Measurements from ENCODE around the gene ITIH3. TPM values are rescaled to one million over a fixed set of nuclear protein-coding genes. Genes with fewer than 3 reads are reported as not detected.

Gene ITIH3
- total RNA-seq, 1 donor from 2014 or later = not detected

GRCh38 chr3:52789746-52790040 is 4.9 kb upstream of the ITIH3 start:
- TF ChIP-seq CTCF (IDR thresholded peaks at IDR 0.05; ENCODE audit: unreplicated experiment) = no peak
- H3K27me3 Mint-ChIP-seq (ENCODE audit: unreplicated experiment) = peaks cover 6% of the 10 kb centered on the region
- DNase-seq (ENCODE audit: low spot score) = no peak
- H3K4me1 Mint-ChIP-seq (ENCODE audit: unreplicated experiment) = peaks cover 2% of the 10 kb centered on the region
- H3K36me3 Mint-ChIP-seq (ENCODE audit: low read depth, unreplicated experiment) = no peaks in the 10 kb centered on the region
- no peak overlapping the region for H3K27ac Mint-ChIP-seq (ENCODE audit: unreplicated experiment)
- H3K9me3 Mint-ChIP-seq (ENCODE audit: unreplicated experiment) = no peaks in the 10 kb centered on the region
- no peak overlapping the region for H3K4me3 Mint-ChIP-seq (ENCODE audit: unreplicated experiment)

- DNase-seq (ENCODE audit: low spot score) = no peak
- Mint-ChIP-seq H3K36me3 (ENCODE audit: low read depth, unreplicated experiment) (no peaks in the 10 kb centered on the region), H3K27ac (ENCODE audit: unreplicated experiment) (no peak overlapping the region), H3K4me1 (ENCODE audit: unreplicated experiment) (peaks cover 2% of the 10 kb centered on the region), H3K9me3 (ENCODE audit: unreplicated experiment) (no peaks in the 10 kb centered on the region), H3K4me3 (ENCODE audit: unreplicated experiment) (no peak overlapping the region), H3K27me3 (ENCODE audit: unreplicated experiment) (peaks cover 6% of the 10 kb centered on the region)
- TF ChIP-seq CTCF (IDR thresholded peaks at IDR 0.05; ENCODE audit: unreplicated experiment) = no peak
Observed at GRCh38 chr3:52790337-52790736, 4.3 kb upstream of the ITIH3 start.

GRCh38 chr3:52790741-52791140 is 3.9 kb upstream of the ITIH3 start:
- H3K4me3 Mint-ChIP-seq (ENCODE audit: unreplicated experiment) = no peak overlapping the region
- peaks cover 6% of the 10 kb centered on the region for H3K27me3 Mint-ChIP-seq (ENCODE audit: unreplicated experiment)
- peaks cover 3% of the 10 kb centered on the region for H3K4me1 Mint-ChIP-seq (ENCODE audit: unreplicated experiment)
- DNase-seq (ENCODE audit: low spot score) = no peak
- H3K9me3 Mint-ChIP-seq (ENCODE audit: unreplicated experiment) = no peaks in the 10 kb centered on the region
- no peaks in the 10 kb centered on the region for H3K36me3 Mint-ChIP-seq (ENCODE audit: low read depth, unreplicated experiment)
- no peak for TF ChIP-seq CTCF (IDR thresholded peaks at IDR 0.05; ENCODE audit: unreplicated experiment)
- H3K27ac Mint-ChIP-seq (ENCODE audit: unreplicated experiment) = no peak overlapping the region

GRCh38 chr3:52791366-52791765 is 3.2 kb upstream of the ITIH3 start:
- Mint-ChIP-seq H3K4me1 (ENCODE audit: unreplicated experiment) (peaks cover 7% of the 10 kb centered on the region), H3K9me3 (ENCODE audit: unreplicated experiment) (no peaks in the 10 kb centered on the region), H3K27ac (ENCODE audit: unreplicated experiment) (no peak overlapping the region), H3K36me3 (ENCODE audit: low read depth, unreplicated experiment) (no peaks in the 10 kb centered on the region), H3K27me3 (ENCODE audit: unreplicated experiment) (peaks cover 6% of the 10 kb centered on the region), H3K4me3 (ENCODE audit: unreplicated experiment) (no peak overlapping the region)
- DNase-seq (ENCODE audit: low spot score) = no peak
- TF ChIP-seq CTCF (IDR thresholded peaks at IDR 0.05; ENCODE audit: unreplicated experiment) = no peak

GRCh38 chr3:52791928-52792327 is 2.7 kb upstream of the ITIH3 start:
- H3K36me3 Mint-ChIP-seq (ENCODE audit: low read depth, unreplicated experiment) = no peaks in the 10 kb centered on the region
- DNase-seq (ENCODE audit: low spot score) = no peak
- H3K4me1 Mint-ChIP-seq (ENCODE audit: unreplicated experiment) = peaks cover 7% of the 10 kb centered on the region
- no peaks in the 10 kb centered on the region for H3K9me3 Mint-ChIP-seq (ENCODE audit: unreplicated experiment)
- no peak overlapping the region for H3K27ac Mint-ChIP-seq (ENCODE audit: unreplicated experiment)
- peaks cover 8% of the 10 kb centered on the region for H3K27me3 Mint-ChIP-seq (ENCODE audit: unreplicated experiment)
- H3K4me3 Mint-ChIP-seq (ENCODE audit: unreplicated experiment) = no peak overlapping the region
- no peak for TF ChIP-seq CTCF (IDR thresholded peaks at IDR 0.05; ENCODE audit: unreplicated experiment)

All from endothelial cell (in vitro differentiated cells).